ENCODE results near the gene IL17RC. TPM values are rescaled to one million over a fixed set of nuclear protein-coding genes. Genes with fewer than 3 reads are reported as not detected.
A peak's percentile ranks its signal among the peaks of the same experiment; 100 is the strongest.

Gene IL17RC
- total and polyA plus RNA-seq, 2 donors from 2014 or later: 27.5 to 31.5 TPM

GRCh38 chr3:9945358-9945757 is 28.5 kb downstream of the IL17RC start:
- intact Hi-C loops (cut with DNase I): no loop called here
- H3K4me3 ChIP-seq (ENCODE audit: low read length in 3 of 3): no peak overlapping the region
- H3K9ac ChIP-seq (ENCODE audit: low read length in 3 of 3): no peak overlapping the region
- no peak for TF ChIP-seq CTCF (IDR thresholded peaks at IDR 0.05; ENCODE audit: borderline replicate concordance, extremely low read depth, insufficient read depth)
- FAIRE-seq (no peak), DNase-seq (no peak)
- H3K27me3 ChIP-seq (ENCODE audit: control insufficient read depth, insufficient read depth, low read length): no peaks in the 10 kb centered on the region
- H3K27ac ChIP-seq (ENCODE audit: low read depth in 2 of 2, low read length in 2 of 2): no peak overlapping the region
- no peaks in the 10 kb centered on the region for H3K9me3 ChIP-seq (ENCODE audit: control insufficient read depth in 2 of 3, insufficient read depth in 1 of 3, low read length in 3 of 3)
- H3K4me1 ChIP-seq (ENCODE audit: control insufficient read depth in 2 of 3, insufficient read depth in 2 of 3, low read depth in 1 of 3, low read length in 3 of 3): peaks cover 0 to 11% (median 0%) of the 10 kb centered on the region in 3 donors
- peaks cover 0 to 5% (median 2%) of the 10 kb centered on the region in 3 donors for H3K36me3 ChIP-seq (ENCODE audit: control insufficient read depth in 2 of 3, insufficient read depth in 3 of 3, low read length in 3 of 3)

- Histone ChIP-seq H3K4me1 (ENCODE audit: control insufficient read depth in 2 of 3, insufficient read depth in 2 of 3, low read depth in 1 of 3, low read length in 3 of 3) (peaks cover 0 to 11% (median 0%) of the 10 kb centered on the region in 3 donors), H3K36me3 (ENCODE audit: control insufficient read depth in 2 of 3, insufficient read depth in 3 of 3, low read length in 3 of 3) (peaks cover 0 to 5% (median 2%) of the 10 kb centered on the region in 3 donors), H3K4me3 (ENCODE audit: low read length in 3 of 3) (peak overlapping the region; percentile 59 to 69 (median 65)), H3K27me3 (ENCODE audit: control insufficient read depth, insufficient read depth, low read length) (no peaks in the 10 kb centered on the region), H3K9ac (ENCODE audit: low read length in 3 of 3) (peak overlapping the region; percentile 32 to 69 (median 46)), H3K27ac (ENCODE audit: low read depth in 2 of 2, low read length in 2 of 2) (peak overlapping the region in 1 of 2 donors; percentile 51), H3K9me3 (ENCODE audit: control insufficient read depth in 2 of 3, insufficient read depth in 1 of 3, low read length in 3 of 3) (no peaks in the 10 kb centered on the region)
- FAIRE-seq (no peak), DNase-seq (peak; percentile 89 to 96 (median 94))
- peak; percentile 82 for TF ChIP-seq CTCF (IDR thresholded peaks at IDR 0.05; ENCODE audit: borderline replicate concordance, extremely low read depth, insufficient read depth)
- intact Hi-C loops (cut with DNase I): no loop called here
Measured at GRCh38 chr3:9946112-9947024, 29.5 kb downstream of the IL17RC start.

- H3K27ac ChIP-seq (ENCODE audit: low read depth in 2 of 2, low read length in 2 of 2): peak overlapping the region in 1 of 2 donors; percentile 51
- H3K9me3 ChIP-seq (ENCODE audit: control insufficient read depth in 2 of 3, insufficient read depth in 1 of 3, low read length in 3 of 3): no peaks in the 10 kb centered on the region
- FAIRE-seq (no peak), DNase-seq (peak; percentile 73 to 90 (median 80))
- peak overlapping the region in 1 of 3 donors; percentile 26 for H3K9ac ChIP-seq (ENCODE audit: low read length in 3 of 3)
- intact Hi-C loops (cut with DNase I): no loop called here
- peaks cover 0 to 14% (median 0%) of the 10 kb centered on the region in 3 donors for H3K4me1 ChIP-seq (ENCODE audit: control insufficient read depth in 2 of 3, insufficient read depth in 2 of 3, low read depth in 1 of 3, low read length in 3 of 3)
- no peaks in the 10 kb centered on the region for H3K27me3 ChIP-seq (ENCODE audit: control insufficient read depth, insufficient read depth, low read length)
- peaks cover 0 to 4% (median 2%) of the 10 kb centered on the region in 3 donors for H3K36me3 ChIP-seq (ENCODE audit: control insufficient read depth in 2 of 3, insufficient read depth in 3 of 3, low read length in 3 of 3)
- TF ChIP-seq CTCF (IDR thresholded peaks at IDR 0.05; ENCODE audit: borderline replicate concordance, extremely low read depth, insufficient read depth): peak; percentile 39
- peak overlapping the region; percentile 40 to 69 (median 65) for H3K4me3 ChIP-seq (ENCODE audit: low read length in 3 of 3)
Measured at GRCh38 chr3:9947025-9947995, 30.4 kb downstream of the IL17RC start.

Data from kidney (tissue), 14 donors.